LNCaP clone FGC (cell line): Measurements from ENCODE around the gene MLANA.

Experiments
- DNase-seq: peaks from one replicate; pipeline ENCODE4 v3.0.0-alpha.2; 2011; ENCODE audit warnings: low read depth
- H3K4me3 ChIP-seq: 2 replicates; pipeline ENCODE4 v1.5.1; 2011; ENCODE audit warnings: mild to moderate bottlenecking, low read depth, low read length, control low read depth
- TF ChIP-seq, protein P1 (sequence below): IDR thresholded peaks from 2 replicates; pipeline ENCODE4 v1.5.1; 2012; ENCODE audit warnings: mild to moderate bottlenecking; ENCODE audit not compliant: control insufficient read depth, insufficient read depth; ENCODE audit errors: extremely low read depth

Gene MLANA

DNA sequence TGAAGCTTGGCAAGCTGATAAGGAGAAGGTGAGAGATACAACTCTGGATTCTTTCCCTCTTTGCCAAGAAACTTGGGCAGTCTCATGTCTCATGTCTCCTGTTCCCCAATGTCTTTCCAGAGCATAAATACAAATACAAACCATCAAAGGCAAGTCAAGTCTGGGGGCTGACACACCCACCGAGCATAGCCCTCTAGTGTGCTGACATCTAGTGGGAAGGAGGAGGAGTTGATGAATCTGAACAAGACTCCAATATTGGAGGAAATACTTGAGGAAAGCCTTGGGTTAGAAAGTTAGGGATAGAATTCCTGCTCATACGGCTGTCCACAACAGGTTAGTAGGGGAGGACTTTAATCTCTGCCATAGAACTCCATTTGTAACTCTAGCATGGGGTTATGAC is 8.6 kb downstream of the MLANA start:
- H3K4me3 ChIP-seq: no peak overlapping the region
- DNase-seq: no peak
- TF ChIP-seq, protein P1, sequence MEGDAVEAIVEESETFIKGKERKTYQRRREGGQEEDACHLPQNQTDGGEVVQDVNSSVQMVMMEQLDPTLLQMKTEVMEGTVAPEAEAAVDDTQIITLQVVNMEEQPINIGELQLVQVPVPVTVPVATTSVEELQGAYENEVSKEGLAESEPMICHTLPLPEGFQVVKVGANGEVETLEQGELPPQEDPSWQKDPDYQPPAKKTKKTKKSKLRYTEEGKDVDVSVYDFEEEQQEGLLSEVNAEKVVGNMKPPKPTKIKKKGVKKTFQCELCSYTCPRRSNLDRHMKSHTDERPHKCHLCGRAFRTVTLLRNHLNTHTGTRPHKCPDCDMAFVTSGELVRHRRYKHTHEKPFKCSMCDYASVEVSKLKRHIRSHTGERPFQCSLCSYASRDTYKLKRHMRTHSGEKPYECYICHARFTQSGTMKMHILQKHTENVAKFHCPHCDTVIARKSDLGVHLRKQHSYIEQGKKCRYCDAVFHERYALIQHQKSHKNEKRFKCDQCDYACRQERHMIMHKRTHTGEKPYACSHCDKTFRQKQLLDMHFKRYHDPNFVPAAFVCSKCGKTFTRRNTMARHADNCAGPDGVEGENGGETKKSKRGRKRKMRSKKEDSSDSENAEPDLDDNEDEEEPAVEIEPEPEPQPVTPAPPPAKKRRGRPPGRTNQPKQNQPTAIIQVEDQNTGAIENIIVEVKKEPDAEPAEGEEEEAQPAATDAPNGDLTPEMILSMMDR: peak; percentile 27; the same call in 1 of the 2 replicates

DNA sequence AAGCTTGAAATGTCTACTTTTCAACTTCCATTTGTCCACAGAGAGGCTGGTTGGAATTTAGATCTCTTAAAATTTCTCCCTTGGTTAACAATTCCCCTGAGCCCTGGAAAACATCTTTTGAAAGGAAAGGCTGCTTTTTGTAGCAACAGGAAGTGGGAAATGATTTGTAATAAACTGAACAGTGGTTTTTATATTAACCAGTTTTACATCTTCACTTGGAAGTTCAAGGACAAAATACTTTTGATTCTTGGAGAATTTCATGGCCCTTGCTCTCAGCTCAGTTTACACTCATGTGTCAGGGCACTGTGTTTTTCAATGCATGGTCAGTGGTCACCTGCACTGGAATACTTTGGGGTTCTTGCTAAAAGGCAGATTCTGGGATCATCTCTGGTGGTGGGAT is 9.9 kb downstream of the MLANA start:
- TF ChIP-seq, protein P1: no peak
- DNase-seq: no peak
- H3K4me3 ChIP-seq: no peak overlapping the region

DNA sequence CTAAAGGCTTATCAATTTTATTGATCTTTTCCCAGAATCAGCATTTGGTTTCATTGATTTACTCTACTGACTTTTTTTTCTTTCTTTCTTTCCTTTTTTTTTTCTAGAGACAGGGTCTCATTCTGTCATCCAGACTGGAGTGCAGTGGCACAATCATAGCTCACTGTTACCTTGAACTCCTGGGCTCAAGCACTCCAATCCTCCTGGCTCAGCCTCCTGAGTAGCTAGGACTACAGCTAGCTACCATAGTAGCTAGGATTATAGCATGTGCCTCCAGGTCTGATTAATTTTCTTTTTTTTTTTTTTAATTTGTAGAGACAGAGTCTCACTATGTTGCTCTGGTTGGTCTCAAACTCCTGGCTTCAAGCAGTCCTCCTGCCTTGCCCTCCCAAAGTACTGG is 11.7 kb downstream of the MLANA start:
- DNase-seq: no peak
- no peak overlapping the region for H3K4me3 ChIP-seq
- TF ChIP-seq, protein P1: no peak

DNA sequence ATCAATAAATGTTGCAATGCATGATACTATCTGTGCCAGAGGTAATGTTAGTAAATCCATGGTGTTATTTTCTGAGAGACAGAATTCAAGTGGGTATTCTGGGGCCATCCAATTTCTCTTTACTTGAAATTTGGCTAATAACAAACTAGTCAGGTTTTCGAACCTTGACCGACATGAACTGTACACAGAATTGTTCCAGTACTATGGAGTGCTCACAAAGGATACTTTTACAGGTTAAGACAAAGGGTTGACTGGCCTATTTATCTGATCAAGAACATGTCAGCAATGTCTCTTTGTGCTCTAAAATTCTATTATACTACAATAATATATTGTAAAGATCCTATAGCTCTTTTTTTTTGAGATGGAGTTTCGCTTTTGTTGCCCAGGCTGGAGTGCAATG is 18.2 kb downstream of the MLANA start:
- no peak overlapping the region for H3K4me3 ChIP-seq
- no peak for DNase-seq
- TF ChIP-seq, protein P1: no peak

DNA sequence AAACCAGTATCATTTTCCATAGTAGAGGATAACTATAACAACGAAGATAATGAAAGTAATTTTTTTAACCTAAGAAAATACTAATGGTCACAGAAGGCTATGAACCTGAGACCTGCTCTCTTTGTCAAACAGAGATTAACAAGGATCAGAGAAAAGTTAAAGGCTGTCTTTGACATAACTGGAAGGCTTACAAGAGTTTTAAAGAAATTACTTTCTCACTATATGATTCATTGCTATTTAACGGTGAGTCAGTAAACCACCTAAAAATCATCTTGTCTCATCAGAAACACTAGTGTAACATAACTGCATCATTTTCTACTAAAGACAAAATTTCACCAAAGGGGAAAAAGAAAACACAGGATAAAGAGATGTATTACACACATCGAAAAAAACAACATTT is 19.3 kb downstream of the MLANA start:
- TF ChIP-seq, protein P1: no peak
- no peak for DNase-seq
- no peak overlapping the region for H3K4me3 ChIP-seq

DNA sequence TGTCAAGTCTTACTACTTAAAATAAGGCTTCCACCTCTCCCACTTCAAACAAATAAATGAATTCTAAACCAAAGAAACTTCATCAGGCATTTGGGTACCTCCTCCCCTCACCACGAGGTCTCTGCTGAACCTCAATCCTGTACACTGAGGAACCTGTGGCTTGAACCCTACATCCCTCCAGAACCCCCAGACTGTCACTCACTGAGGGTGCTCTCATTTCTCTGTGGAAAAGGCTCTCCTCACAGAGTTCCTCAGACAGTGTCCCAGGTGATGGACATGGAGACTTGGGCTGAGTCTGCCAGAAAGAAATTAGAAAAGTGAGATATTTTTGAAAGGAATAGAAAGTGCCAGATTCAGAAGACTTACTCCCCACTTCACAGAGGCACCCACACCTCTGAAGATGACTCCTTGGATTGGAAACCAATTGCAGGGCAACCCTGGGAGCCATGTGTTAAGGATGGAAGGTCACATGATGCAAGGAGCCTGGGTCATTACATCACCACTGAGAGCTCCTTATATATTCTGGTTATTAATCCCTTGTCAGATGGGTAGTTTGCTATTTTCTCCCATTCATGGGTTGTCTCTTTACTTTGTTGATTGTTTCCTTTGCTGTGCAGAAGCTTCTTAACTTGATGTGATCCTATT is 19.8 kb downstream of the MLANA start:
- no peak for DNase-seq
- TF ChIP-seq, protein P1: no peak
- H3K4me3 ChIP-seq: no peak overlapping the region

DNA sequence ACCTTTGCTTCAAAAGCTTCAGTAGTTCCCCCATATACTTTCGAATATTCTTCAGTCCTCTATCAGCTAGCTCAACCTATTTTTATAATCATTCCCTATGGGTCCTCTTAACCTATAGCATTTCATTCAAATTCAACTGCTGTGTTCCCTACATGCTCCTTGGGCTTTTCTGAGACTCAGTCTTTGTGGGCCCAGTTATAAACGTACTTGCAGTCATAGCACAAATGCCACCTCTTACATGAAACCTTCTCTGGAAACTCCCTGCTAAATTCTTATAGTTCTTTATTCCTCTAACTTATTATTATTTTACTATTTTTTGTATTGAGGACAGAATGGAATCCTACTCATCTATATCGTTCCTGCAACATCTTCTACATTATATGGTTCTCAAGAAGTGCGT is 24.7 kb downstream of the MLANA start:
- TF ChIP-seq, protein P1: no peak
- no peak for DNase-seq

More for the DNA sequence above, 24.7 kb downstream of the MLANA start:
- H3K4me3 ChIP-seq: no peak overlapping the region
